ENCODE results near the gene PLD5.

GRCh38 chr1:242554577-242554976, 30.1 kb upstream of the PLD5 start:
- TF ChIP-seq CTCF (IDR thresholded peaks at IDR 0.05; ENCODE audit: low read depth, low read length, poor library complexity, severe bottlenecking) (no peak), EZH2phosphoT487 (IDR thresholded peaks at IDR 0.05; ENCODE audit: borderline replicate concordance, low read length) (no peak)

Data from DOHH2 (cell line).